NCI-H2081 treated with DMSO at 0.1 percent for 48 hours (cell line): ENCODE measurements around the gene ST6GALNAC6.

Experiments
- DNase-seq: peaks from one replicate; lab custom pipeline; 2025; lab: John Stamatoyannopoulos, UW

The ST6GALNAC6 gene, protein sequence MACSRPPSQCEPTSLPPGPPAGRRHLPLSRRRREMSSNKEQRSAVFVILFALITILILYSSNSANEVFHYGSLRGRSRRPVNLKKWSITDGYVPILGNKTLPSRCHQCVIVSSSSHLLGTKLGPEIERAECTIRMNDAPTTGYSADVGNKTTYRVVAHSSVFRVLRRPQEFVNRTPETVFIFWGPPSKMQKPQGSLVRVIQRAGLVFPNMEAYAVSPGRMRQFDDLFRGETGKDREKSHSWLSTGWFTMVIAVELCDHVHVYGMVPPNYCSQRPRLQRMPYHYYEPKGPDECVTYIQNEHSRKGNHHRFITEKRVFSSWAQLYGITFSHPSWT

DNA sequence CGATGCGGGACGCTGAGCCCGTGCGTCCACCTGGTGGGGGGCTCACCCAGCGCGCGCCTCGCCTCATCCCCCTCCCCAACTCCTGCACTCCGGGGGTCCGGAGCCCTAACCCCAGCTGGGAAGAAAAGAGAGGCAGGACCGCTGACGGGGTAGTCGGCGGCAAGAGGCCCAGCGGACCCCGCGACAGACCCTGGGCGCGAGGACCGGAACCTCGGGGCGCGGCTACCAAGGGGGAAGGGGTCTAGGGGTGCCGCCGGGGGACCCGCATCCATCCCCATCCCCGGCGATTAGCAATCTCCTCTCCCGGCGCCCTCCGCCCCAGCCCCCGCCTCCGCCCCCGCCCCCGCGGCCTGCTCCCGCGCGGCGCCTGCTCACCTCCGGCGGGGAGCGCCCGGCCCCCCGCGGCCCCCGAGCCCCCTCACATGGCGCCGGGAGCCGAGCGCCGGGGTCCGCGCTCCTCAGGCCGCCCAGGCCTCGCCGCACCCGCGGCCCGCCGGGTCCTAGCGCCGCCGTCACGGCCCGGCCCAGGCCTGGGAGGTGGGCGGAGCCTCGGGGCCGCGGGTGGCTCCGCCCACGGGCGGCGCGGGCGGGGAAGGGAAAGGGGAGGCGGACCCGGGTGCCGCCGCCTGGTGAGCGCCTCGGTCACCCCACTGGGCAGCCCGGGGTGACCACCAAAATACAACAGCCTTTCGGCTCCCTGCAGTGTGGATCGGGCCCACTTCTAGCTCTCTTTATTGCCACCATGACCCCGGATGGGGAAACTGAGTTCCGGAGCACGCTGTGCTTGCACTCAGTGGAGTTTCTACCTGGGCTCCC is at the start of gene ST6GALNAC6:
Gene ST6GALNAC6 (minus strand): TSS at position 476 of the 816 bp plus-strand sequence. CDS start 1,622 bp downstream, outside the sequence.
- DNase-seq: no peak

DNA sequence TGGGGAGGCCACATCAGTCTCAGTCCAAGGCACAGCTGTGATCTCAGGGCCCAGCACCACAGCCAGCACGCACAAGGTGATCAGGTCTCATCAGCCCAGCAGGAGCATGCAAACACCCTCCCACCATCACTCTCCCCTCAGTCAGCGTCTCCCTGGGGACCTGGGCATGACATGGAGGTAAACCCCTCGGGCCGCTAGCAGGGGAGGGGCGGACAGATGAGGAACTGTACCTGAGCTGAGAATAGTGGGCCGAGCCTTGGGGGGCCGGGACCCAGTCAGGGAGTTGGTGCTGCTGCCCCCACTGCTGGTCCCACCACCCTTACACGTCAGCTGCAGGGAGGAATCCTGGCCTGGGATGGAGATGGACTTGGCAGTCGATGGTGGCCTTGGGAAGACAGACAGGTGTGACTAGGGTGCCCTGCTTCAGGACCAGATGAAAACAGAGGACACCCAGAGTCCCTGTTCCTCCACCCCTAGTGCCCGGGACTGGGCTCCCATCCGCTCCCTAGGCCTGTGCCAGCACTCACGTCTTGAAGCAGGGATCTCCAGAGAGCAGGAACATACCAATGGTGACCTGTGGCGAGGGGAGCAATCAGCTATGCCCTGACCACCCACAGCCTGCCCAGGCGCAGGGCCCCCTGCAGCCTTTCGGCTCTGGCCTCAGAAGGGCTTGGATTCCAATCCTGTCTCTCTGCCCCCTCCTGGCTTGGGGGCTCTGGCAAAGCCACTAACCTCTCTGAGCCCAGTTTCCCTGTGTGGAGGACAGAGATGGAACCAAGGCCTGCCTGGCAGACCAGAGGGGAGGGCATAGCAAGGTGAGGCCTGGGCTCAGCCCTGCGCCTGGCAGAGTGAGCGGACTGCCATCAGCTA is 48.7 kb upstream of the ST6GALNAC6 start:
- no peak for DNase-seq

DNA sequence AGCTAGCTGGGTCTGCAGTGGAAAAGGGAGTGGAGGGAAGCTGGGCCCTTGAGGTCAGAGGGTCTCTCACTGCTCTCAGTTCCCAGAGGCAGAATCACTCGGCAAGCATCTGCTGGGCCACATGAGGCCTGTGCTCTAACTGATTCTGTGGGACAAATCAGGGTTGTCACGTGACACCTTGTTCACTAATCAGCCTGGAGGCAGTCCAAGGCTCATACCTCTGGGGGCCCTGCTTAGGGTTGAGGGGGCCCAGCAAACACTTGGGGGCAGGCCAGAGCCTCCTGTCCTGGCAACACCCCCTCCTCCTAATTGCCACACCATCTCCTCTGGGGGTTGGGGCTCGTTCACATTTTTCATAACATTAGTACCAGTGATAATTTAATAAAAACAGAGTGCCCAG is 47.3 kb upstream of the ST6GALNAC6 start:
- DNase-seq: no peak

DNA sequence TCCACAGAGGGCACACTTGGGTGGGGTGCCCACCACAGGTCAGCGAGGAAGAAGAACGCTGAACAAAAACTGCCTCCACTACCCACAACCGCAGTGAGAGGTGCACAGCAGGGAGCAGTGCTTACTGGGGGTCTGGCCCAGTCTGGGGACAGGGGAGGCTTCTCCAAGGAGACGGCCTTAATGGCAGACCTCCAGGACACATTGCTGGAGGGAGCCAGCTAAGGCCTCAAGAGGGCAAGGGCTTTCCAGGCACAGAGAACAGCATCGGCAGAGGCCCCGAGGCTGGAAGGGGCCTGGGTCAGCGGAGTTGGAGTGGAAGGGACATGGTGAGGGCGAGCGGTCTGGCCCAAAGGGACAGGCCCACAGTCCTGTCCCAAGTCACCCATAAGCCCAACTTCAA is 46.5 kb upstream of the ST6GALNAC6 start:
- no peak for DNase-seq

DNA sequence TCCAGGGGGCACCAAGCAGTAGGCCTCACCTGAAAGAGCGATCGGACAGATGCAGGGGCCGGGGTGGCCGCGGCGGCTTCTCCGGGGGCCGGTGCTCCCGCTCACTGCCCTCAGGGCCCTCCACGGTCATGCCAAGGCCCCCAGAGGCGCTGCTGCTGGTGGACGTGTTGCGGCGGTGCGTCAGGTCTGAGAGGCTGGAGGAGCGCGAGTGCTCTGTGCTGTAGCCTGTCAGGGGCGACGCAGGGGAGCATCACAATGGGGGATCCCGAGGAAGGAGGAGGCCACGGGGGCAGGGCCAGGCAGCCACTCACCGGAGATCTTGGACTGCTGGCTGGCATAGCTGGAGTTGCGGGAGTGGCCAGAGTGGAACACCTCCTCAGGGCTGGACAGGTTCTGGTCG is 45.9 kb upstream of the ST6GALNAC6 start:
- DNase-seq: no peak

DNA sequence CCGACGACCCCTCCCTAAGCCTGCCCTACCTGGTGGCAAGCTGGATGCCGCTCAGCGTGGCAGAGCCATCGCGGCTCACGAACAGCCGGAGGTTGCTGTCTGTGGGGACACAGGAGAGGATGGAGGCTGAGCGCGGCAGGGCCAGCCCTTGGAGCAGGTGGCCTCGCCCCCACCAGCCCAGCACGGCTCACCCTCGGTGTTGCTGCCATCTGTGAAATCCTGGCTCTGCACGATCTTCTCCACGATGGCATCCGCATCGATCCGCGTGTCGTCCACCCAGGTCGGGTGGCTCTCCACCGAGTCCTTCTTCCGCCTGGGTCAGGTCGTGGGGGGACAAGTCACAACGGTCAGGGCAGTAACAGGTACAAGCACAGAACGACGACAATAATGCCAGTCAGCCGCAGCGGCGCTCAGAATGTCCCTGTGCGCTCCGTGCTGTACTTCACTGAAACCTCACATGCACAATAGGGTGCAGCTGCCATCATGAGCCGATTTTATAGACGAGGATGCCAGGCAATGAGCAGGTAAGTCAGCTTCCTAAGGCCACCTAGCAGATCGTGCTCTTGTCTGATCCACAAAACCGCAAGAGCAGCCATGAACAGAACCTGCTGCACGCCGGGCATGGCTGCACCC is 45.3 kb upstream of the ST6GALNAC6 start:
- DNase-seq: no peak

DNA sequence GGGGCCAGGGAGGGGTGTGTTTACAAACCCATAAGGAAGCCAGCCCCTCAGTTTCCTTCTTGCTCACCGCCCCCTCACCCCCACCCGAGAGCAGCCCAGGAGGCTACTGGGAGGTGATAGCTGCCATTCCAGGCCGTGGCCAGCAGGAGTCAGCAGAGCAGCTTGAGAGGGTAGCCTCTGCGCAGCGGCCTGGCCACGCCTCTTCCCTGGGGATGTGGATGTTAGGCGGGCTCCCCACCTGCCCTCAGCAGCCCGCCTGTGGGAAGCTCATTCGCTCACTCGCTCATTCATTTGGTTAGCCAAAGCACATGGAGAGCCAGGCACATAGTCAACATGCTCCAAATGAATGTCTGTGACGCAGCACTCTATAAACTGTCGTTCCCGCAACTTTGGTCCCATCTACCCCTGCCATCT is 44.3 kb upstream of the ST6GALNAC6 start:
- DNase-seq: peak; percentile 53

DNA sequence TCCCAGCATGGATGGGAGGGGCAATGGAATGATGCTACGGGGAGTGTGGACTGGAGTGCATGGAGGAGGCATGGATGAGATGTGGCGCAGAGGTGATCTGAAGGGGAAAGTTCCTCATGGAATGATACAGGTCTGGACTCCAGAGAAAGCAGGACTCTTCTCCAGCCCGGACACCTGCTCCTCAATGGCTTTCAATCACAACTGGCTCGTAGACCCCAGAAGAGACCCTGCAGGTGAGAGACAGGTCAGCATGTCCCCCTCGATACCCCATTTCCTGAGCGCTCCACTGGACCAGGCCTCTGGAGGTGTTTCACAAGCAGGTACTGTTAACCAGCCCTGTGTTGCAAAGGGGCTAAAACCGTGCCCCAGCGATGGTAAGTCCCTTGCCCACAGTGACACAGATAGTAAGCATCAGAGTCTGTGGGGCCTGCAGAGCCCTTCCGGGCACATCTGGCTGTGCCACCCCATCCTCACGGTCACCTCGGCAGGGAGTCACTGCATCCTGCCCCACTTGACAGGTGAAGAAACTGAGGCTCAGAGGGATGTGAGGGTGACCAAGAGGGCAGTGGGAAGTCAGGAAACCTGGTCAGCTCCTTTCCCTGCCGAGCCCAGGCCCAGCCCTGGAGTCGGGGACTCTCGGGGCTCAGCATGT is 43.7 kb upstream of the ST6GALNAC6 start:
- DNase-seq: no peak

DNA sequence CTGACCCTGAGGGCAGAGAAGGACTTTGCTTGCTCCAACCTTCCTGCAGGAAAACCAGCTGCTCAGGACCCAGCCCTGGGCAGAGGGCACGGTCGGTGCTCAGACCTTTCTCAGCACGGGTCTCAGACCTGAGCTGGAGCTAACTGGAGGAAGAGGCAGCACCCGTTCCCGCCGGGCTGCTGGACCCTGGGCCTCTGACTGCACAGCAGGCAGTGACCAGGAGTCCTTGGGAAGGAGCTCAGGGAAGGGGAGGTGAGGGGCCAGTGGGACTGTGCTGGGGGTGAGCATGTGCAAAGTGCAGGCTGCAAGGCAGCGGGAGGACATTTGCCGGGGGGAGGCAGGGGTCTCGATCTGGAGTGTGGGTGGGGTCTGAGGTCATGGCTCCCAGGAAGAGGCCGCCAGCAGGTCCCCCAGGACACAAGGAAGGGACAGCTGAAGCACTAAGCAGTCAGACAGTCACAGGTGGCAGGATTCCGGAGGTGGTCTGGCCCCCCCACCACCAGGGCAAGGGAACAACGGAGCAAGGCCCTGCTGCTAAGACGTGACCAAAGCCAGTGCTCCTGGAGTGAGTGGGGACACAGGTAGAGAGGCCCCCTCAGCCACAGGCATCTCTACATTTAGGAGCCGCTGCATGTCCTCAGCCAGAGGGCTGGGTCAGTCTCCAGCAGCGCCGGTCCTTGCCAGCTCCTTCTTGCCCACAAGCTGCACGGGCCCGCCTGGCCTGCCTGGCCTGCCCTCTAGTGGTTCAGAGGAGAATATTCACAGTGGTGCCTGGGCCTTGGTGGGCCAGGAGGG is 43.0 kb upstream of the ST6GALNAC6 start:
- no peak for DNase-seq

DNA sequence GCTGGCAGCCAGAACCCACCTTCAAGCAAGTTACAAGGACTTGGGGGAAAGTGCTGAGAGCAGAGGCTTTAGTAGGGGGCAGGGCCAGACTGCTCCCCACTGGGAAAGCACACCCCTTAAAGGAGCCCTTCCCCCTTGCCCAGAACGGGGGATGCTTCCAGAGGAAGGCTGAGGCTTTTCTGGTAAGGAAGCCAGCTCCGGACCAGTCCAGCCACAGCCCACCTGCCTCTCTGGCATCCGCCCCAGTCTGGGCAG is 42.5 kb upstream of the ST6GALNAC6 start:
- DNase-seq: no peak

DNA sequence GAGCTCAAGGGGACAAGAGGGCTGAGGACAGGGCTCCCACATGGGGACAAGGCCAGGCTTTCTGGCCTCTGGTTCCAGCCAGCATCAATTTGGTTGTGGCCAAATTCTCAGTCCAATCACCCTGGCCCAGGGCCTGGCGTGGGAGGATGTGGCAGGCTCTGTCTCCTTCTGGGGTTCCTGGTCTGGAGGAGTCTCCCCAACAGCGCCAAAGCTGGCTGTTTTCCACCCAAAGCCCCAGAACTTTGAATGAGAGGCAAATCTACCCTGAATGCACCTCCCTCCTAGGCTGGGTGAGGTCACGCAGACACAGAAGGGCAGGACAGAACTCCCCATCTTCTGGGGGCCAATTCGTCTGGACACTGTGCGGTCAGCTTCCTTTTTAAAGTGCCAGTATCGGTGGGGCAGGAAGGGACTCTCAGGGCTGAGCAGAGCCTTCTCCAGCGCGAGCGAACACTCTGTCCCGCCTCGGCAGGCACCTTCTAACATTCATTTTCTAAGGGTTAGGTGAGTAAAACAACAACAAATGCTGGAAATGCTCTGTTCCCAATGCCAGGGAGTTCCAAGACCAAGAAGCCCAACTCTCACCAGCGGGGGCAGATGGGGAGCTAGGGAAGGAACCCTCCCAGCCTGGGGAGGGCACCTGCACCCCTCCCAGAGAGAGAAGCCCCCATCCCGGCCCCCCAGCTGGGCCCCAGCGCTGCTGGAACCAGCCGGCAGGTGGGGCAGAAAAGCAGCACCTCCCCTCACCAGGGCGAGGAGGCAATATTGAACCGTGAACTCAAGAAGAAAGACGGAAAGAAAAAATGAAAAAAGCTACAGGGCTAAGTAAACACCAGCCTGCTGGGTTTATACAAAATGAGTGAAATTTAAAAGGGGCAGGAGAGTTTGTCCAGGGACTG is 41.9 kb upstream of the ST6GALNAC6 start:
- DNase-seq: no peak

DNA sequence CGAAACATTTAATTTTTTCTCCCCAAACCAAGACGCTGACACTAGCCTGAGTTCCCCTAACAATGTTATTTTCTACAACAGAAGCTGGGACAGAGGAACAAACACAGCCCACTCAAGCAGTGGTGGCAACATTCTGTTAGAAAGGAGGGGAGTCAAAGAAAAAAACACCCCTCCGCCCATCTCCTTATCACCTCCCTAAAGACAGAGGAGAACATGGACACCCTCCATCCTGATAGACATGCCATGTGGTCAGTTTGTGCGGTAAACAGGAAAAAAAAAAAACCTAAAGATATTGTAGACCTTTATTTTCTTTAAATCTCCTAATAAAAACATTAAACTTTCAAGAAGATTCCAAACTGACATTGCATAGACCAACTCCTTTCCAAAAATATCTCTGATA is 41.2 kb upstream of the ST6GALNAC6 start:
- DNase-seq: no peak

DNA sequence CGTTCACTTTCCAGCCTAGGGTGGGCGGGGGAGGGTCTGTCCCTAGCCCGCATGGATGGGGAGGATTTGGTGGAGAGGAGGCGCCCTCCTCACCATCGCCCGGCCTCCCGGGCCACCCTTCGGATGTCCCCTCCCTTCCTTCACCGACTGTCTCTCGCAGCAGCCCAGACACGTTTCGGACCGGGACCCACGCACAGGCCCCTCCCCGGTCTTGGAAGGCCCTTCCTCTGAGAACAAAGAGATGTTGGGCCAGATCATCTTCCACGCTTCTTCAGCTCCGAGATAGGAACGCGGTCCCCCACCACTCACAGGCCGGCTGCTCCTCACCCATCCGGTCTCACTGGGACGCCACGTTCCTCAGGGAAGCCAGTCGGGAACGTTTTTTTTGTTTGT is 38.9 kb upstream of the ST6GALNAC6 start:
- no peak for DNase-seq

DNA sequence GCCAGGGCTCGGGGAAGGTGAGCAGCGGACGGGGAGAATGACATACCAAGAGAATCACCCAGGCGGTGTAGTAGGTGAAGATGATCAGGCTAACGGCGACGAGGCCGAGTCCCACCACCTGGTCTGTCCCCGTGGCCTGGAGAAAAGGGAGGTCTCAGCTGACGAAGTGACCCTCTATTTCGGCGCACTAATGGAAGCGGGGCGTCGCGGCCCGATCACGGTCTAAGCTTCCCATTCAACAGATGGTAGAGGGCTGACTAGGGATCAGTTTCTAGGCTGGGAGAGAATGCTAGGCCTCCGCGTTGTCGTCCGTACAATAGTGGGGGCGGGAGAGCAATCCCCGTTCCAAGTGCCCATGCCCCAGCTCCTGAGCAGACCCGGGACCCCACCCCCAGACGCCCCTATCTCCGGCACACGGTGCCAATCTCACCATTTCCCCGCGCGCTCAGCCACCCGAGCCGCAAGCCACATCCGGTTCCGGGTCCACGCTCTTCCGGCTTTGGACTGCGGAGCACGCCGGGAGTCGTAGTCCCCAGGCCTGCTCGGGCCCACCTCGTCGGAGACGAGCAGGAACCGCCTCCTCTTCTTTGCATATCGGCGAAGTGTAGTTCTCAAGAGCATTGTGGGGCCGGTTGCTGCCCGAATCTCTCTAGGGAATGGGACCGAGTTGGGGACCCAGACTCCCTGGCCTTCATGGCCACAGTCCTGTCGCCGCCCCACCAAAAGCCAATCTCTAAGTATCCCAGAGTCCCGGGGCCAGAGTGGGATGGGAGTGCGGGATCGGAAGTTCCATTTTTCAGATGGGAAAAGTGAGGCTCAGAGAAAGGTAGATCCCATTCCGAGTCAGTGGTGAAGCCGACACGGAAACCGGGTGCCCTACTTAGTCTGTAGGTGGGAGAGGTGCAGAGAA is 38.2 kb upstream of the ST6GALNAC6 start, which contains the start of gene DPM2:
Gene DPM2 (minus strand): TSS at position 467 of the 910 bp plus-strand sequence. CDS start 34 bp downstream, at position 433.
- DNase-seq: no peak

DNA sequence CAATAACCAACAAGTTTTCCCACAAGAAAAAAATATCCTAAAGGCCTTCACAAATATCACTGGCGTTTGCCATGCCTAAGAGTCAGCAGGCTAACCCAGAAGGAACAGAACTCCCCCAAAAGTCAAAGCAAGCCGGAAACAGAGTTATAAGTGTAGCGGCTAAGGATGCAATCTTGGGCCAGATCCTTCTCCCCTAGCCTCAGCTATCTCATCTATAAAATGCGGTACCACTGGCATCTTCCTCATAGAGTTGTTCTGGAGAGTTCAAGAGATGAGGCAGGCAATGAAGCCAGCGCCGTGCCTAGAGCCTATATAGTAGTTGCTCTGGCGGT is 37.6 kb upstream of the ST6GALNAC6 start:
- DNase-seq: no peak

DNA sequence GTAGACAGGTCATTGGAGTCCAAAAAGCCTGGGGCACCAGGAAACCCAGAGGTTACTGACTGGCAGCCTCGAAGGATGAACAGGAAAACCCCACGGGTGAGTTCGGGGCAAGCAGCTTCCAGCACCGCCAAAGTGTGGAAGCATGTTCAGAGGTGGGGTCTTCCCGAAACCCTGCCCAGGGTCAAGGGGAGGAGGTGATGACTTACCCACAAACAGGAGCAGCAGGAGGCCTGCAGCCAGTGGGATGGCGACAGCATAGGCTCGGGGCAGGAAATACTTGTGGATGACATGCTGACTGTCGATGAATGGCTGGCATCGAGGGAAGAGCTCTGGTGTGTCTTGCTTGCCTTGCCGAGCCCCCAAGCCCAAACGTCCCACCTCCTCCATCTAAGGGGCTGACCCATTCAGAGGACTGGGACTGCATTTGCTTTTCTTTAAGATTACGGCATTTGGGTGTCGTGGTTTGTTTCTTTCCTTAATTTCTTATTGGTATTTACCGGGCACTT is 37.0 kb upstream of the ST6GALNAC6 start:
- no peak for DNase-seq

DNA sequence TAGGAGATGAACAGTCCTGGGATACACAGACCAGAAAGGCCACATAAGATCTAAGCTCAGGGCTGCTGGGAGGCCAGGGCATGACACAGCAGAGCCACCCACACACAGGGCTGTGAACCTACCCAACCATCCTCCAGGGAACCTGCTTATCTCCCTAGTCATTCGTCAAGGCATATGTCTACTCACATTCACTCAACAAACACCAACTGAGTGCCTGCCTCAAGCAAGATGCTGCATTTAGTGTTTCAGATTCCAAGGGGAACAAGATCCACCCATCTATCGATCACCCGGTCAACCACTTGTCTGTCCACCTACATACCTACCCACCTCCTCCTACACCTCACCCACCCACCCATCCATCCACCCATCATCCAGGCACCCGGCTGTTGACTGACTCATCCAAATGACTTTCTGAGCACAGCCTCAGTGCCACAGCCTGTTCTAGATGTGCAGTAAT is 36.4 kb upstream of the ST6GALNAC6 start:
- no peak for DNase-seq

DNA sequence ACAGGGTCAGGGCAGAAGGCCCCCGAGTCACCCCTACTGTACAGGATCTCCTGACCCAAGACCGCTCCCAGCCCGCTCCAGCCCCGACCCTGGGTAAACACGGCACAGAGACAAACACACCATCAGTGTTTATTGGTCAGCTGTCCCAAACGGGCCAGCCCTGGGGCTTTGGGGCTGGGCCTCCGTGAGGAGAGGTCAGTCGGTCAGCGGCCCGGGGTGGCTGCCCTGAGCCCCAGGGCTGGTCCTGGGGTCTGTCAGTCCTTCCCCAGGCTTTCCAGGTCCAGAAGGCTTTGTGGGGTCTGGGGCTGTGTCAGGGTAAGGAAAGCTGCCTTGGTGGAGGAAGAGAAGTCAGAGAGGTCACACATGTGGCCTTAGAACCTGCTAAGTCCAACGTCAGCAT is 35.6 kb upstream of the ST6GALNAC6 start:
- no peak for DNase-seq
